KOPT-K1 (cell line): ENCODE measurements around the gene TSHZ2.
"Not testable (repeated sequence)": the region's sequence is repeated elsewhere in the genome, so short reads cannot be mapped to it uniquely, and the experiment has no call there.

ENCODE experiments used
- H3K27ac ChIP-seq: fragments of 200-600 bp; sonication (generic); 2 replicates; pipeline ENCODE4 v1.5.1; 2016; ENCODE audit warnings: antibody characterized with exemption, mild to moderate bottlenecking, low read depth, low read length; ENCODE audit not compliant: poor library complexity, severe bottlenecking
- H3K36me3 ChIP-seq: fragments of 200-600 bp; sonication (generic); 2 replicates; pipeline ENCODE4 v1.5.1; 2017; ENCODE audit warnings: antibody characterized with exemption, mild to moderate bottlenecking, low read length, moderate library complexity; ENCODE audit not compliant: insufficient read depth
- H3K9me3 ChIP-seq: fragments of 200-600 bp; sonication (generic); 2 replicates; pipeline ENCODE4 v1.5.1; 2017; ENCODE audit warnings: antibody characterized with exemption, low read length, mild to moderate bottlenecking; ENCODE audit not compliant: insufficient read depth, poor library complexity, severe bottlenecking

The TSHZ2 gene

GRCh38 chr20:53021934-53022333, 49.8 kb downstream of the TSHZ2 start:
- H3K27ac ChIP-seq: no peak overlapping the region
- H3K9me3 ChIP-seq: no peaks in the 10 kb centered on the region
- no peaks in the 10 kb centered on the region for H3K36me3 ChIP-seq

GRCh38 chr20:53023732-53024520, 51.8 kb downstream of the TSHZ2 start:
- Histone ChIP-seq H3K9me3 (no peaks in the 10 kb centered on the region), H3K27ac (no peak overlapping the region), H3K36me3 (no peaks in the 10 kb centered on the region)

GRCh38 chr20:53024653-53025052, 52.5 kb downstream of the TSHZ2 start:
- H3K9me3 ChIP-seq, H3K36me3 ChIP-seq, H3K27ac ChIP-seq: not testable (repeated sequence)

- Histone ChIP-seq H3K9me3 (no peaks in the 10 kb centered on the region), H3K27ac (no peak overlapping the region), H3K36me3 (no peaks in the 10 kb centered on the region)
Observed at GRCh38 chr20:53027089-53027488, 54.9 kb downstream of the TSHZ2 start.

GRCh38 chr20:53028337-53029007, 56.3 kb downstream of the TSHZ2 start:
- Histone ChIP-seq H3K36me3 (no peaks in the 10 kb centered on the region), H3K9me3 (no peaks in the 10 kb centered on the region), H3K27ac (no peak overlapping the region)

GRCh38 chr20:53030061-53030460, 57.9 kb downstream of the TSHZ2 start:
- Histone ChIP-seq H3K9me3 (no peaks in the 10 kb centered on the region), H3K36me3 (no peaks in the 10 kb centered on the region), H3K27ac (no peak overlapping the region)

- Histone ChIP-seq H3K9me3 (no peaks in the 10 kb centered on the region), H3K27ac (no peak overlapping the region), H3K36me3 (no peaks in the 10 kb centered on the region)
Observed at GRCh38 chr20:53032046-53032445, 59.9 kb downstream of the TSHZ2 start.

GRCh38 chr20:53032478-53032932, 60.3 kb downstream of the TSHZ2 start:
- Histone ChIP-seq H3K9me3 (no peaks in the 10 kb centered on the region), H3K36me3 (no peaks in the 10 kb centered on the region), H3K27ac (no peak overlapping the region)

GRCh38 chr20:53033176-53033575, 61.0 kb downstream of the TSHZ2 start:
- Histone ChIP-seq H3K27ac (no peak overlapping the region), H3K9me3 (no peaks in the 10 kb centered on the region), H3K36me3 (no peaks in the 10 kb centered on the region)

GRCh38 chr20:53034899-53035298, 62.7 kb downstream of the TSHZ2 start:
- Histone ChIP-seq H3K36me3 (no peaks in the 10 kb centered on the region), H3K27ac (no peak overlapping the region), H3K9me3 (no peaks in the 10 kb centered on the region)

- Histone ChIP-seq H3K9me3 (no peaks in the 10 kb centered on the region), H3K27ac (no peak overlapping the region), H3K36me3 (no peaks in the 10 kb centered on the region)
Observed at GRCh38 chr20:53036992-53037391, 64.8 kb downstream of the TSHZ2 start.

- no peak overlapping the region for H3K27ac ChIP-seq
- no peaks in the 10 kb centered on the region for H3K9me3 ChIP-seq
- H3K36me3 ChIP-seq: no peaks in the 10 kb centered on the region
Observed at GRCh38 chr20:53037621-53038020, 65.5 kb downstream of the TSHZ2 start.

GRCh38 chr20:53038299-53038698, 66.1 kb downstream of the TSHZ2 start:
- Histone ChIP-seq H3K9me3 (no peaks in the 10 kb centered on the region), H3K27ac (no peak overlapping the region), H3K36me3 (no peaks in the 10 kb centered on the region)

GRCh38 chr20:53040693-53041589, 68.8 kb downstream of the TSHZ2 start:
- no peaks in the 10 kb centered on the region for H3K36me3 ChIP-seq
- no peaks in the 10 kb centered on the region for H3K9me3 ChIP-seq
- no peak overlapping the region for H3K27ac ChIP-seq

GRCh38 chr20:53042521-53042920, 70.4 kb downstream of the TSHZ2 start:
- no peaks in the 10 kb centered on the region for H3K9me3 ChIP-seq
- no peak overlapping the region for H3K27ac ChIP-seq
- H3K36me3 ChIP-seq: no peaks in the 10 kb centered on the region
